IMR-90 (cell line): ENCODE measurements around the gene GATA6. TPM values are rescaled to one million over a fixed set of nuclear protein-coding genes. Genes with fewer than 3 reads are reported as not detected.

Experiments
- ATAC-seq: fragments of 200-7000 bp; cut with Tn5 transposase; 2 replicates; pipeline ENCODE4 v1.9.1; 2020; ENCODE audit warnings: low read depth, mild to moderate bottlenecking, moderate library complexity
- BruUV-seq: library from RNA; stranded (reverse); fragments of 400-500 nt; replicated peaks from 2 replicates; lab custom pipeline; 2021; lab: Mats Ljungman, UMichigan
- CTCF ChIA-PET: fragments of 300-600 bp; formaldehyde crosslinking; extraction: SDS; loops from one replicate; lab custom pipeline; 2021; ENCODE audit warnings: antibody characterized with exemption; lab: Yijun Ruan, JAX
- POLR2A ChIA-PET: fragments of 300-600 bp; sonication (Branson Sonifier 250); formaldehyde crosslinking; loops from one replicate; lab custom pipeline; 2022; ENCODE audit warnings: antibody characterized with exemption; ENCODE audit not compliant: unreplicated experiment; lab: Charles Lee
- DNase-seq: peaks from one replicate; pipeline ENCODE4 v3.0.0; 2013
- H2AFZ ChIP-seq: replicated peaks from 2 replicates; pipeline ENCODE3; 2013; ENCODE audit warnings: low read length, mild to moderate bottlenecking; ENCODE audit not compliant: poor library complexity
- H2AK5ac ChIP-seq: 2 replicates; pipeline ENCODE4 v1.6.1; 2013; ENCODE audit warnings: low read depth, low read length, inconsistent platforms
- H2AK9ac ChIP-seq: replicated peaks from 2 replicates; pipeline ENCODE3; 2013; ENCODE audit warnings: mild to moderate bottlenecking, low read depth, low read length, moderate library complexity; ENCODE audit not compliant: poor library complexity
- H2BK120ac ChIP-seq: 2 replicates; pipeline ENCODE4 v1.6.1; 2013; ENCODE audit warnings: low read depth, low read length, inconsistent platforms
- H2BK15ac ChIP-seq: 3 replicates; pipeline ENCODE4 v1.6.1; 2013; ENCODE audit warnings: low read depth, low read length, inconsistent platforms
- H2BK20ac ChIP-seq: 2 replicates; pipeline ENCODE4 v1.6.1; 2013; ENCODE audit warnings: low read depth, mild to moderate bottlenecking, inconsistent platforms, low read length, moderate library complexity
- H2BK5ac ChIP-seq: 2 replicates; pipeline ENCODE4 v1.6.1; 2013; ENCODE audit warnings: mild to moderate bottlenecking, low read depth, low read length, inconsistent platforms; ENCODE audit not compliant: poor library complexity, severe bottlenecking
- H3K14ac ChIP-seq: replicated peaks from 2 replicates; pipeline ENCODE4 v1.6.1; 2013; ENCODE audit warnings: low read depth, low read length, inconsistent platforms
- H3K18ac ChIP-seq: 2 replicates; pipeline ENCODE4 v1.6.1; 2013; ENCODE audit warnings: low read depth, low read length, control low read depth
- H3K23ac ChIP-seq: 2 replicates; pipeline ENCODE4 v1.6.1; 2013; ENCODE audit warnings: low read depth, low read length, inconsistent platforms
- H3K27ac ChIP-seq: 2 replicates; pipeline ENCODE4 v1.5.1; 2013; ENCODE audit warnings: mild to moderate bottlenecking, control low read depth, low read length; ENCODE audit not compliant: insufficient read depth
- H3K27me3 ChIP-seq: 2 replicates; pipeline ENCODE4 v1.6.1; 2013; ENCODE audit warnings: low read length; ENCODE audit not compliant: control insufficient read depth, insufficient read depth
- H3K36me3 ChIP-seq: 2 replicates; pipeline ENCODE4 v1.6.1; 2013; ENCODE audit warnings: low read length, mixed read lengths; ENCODE audit not compliant: control insufficient read depth, insufficient read depth
- H3K4ac ChIP-seq: 2 replicates; pipeline ENCODE4 v1.6.1; 2013; ENCODE audit warnings: low read depth, low read length, inconsistent platforms
- H3K4me1 ChIP-seq: 2 replicates; pipeline ENCODE4 v1.6.1; 2013; ENCODE audit warnings: low read length, mixed read lengths; ENCODE audit not compliant: control insufficient read depth, insufficient read depth
- H3K4me2 ChIP-seq: 2 replicates; pipeline ENCODE4 v1.6.1; 2013; ENCODE audit warnings: low read depth, mild to moderate bottlenecking, control low read depth, low read length, moderate library complexity
- H3K4me3 ChIP-seq: 2 replicates; pipeline ENCODE4 v1.5.1; 2013; ENCODE audit warnings: low read depth, mild to moderate bottlenecking, control low read depth, low read length, moderate library complexity; ENCODE audit not compliant: insufficient read depth
- H3K56ac ChIP-seq: 2 replicates; pipeline ENCODE4 v1.6.1; 2013; ENCODE audit warnings: low read length, inconsistent platforms; ENCODE audit not compliant: insufficient read depth; ENCODE audit errors: extremely low read depth
- H3K79me1 ChIP-seq, 2 experiments: 2 replicates each; pipeline ENCODE4 v1.6.1; 2013; ENCODE audit warnings: low read length in 2 of 2, inconsistent platforms in 1 of 2, low read depth in 1 of 2
- H3K9ac ChIP-seq: 2 replicates; pipeline ENCODE4 v1.6.1; 2013; ENCODE audit warnings: low read depth, low read length, control low read depth
- H3K9me1 ChIP-seq: 2 replicates; pipeline ENCODE4 v1.6.1; 2013; ENCODE audit warnings: low read length, inconsistent platforms; ENCODE audit not compliant: insufficient read depth
- H3K9me3 ChIP-seq: 2 replicates; pipeline ENCODE4 v1.6.1; 2013; ENCODE audit warnings: low read length; ENCODE audit not compliant: control insufficient read depth, insufficient read depth
- H4K20me1 ChIP-seq: 2 replicates; pipeline ENCODE4 v1.6.1; 2013; ENCODE audit warnings: low read length, inconsistent platforms; ENCODE audit not compliant: insufficient read depth
- H4K5ac ChIP-seq: 2 replicates; pipeline ENCODE4 v1.6.1; 2013; ENCODE audit warnings: mild to moderate bottlenecking, low read depth, low read length, control low read depth
- H4K8ac ChIP-seq, 2 experiments: 2 replicates each; pipeline ENCODE4 v1.6.1; 2013; ENCODE audit warnings: low read depth in 2 of 2, low read length in 2 of 2, control low read depth in 1 of 2, inconsistent platforms in 1 of 2
- H4K91ac ChIP-seq: 2 replicates; pipeline ENCODE4 v1.6.1; 2013; ENCODE audit warnings: low read depth, low read length, inconsistent platforms; ENCODE audit not compliant: insufficient read depth
- BHLHE40 ChIP-seq: fragments of 150-350 bp; IDR thresholded peaks from 2 replicates; pipeline ENCODE4 v1.6.1; 2016; ENCODE audit warnings: mild to moderate bottlenecking, low read depth, low read length
- CEBPB ChIP-seq: IDR thresholded peaks from 2 replicates; pipeline ENCODE4 v1.6.1; 2012; ENCODE audit warnings: low read depth, low read length, improper control_type of control experiment
- CHD1 ChIP-seq: IDR thresholded peaks from 2 replicates; pipeline ENCODE4 v1.6.1; 2012; ENCODE audit warnings: low read depth, low read length, improper control_type of control experiment
- CTCF ChIP-seq: conservative IDR thresholded peaks from 2 replicates; pipeline ENCODE4 v1.5.1; 2012; ENCODE audit warnings: mild to moderate bottlenecking, low read depth, low read length, improper control_type of control experiment
- ELK1 ChIP-seq: fragments of 150-350 bp; IDR thresholded peaks from 2 replicates; pipeline ENCODE4 v1.6.1; 2016; ENCODE audit warnings: low read depth, mild to moderate bottlenecking, low read length, moderate library complexity, borderline replicate concordance
- FOS ChIP-seq: fragments of 150-350 bp; IDR thresholded peaks from 2 replicates; pipeline ENCODE4 v1.6.1; 2016; ENCODE audit warnings: low read depth, low read length
- MAFK ChIP-seq: IDR thresholded peaks from 2 replicates; pipeline ENCODE4 v1.6.1; 2012; ENCODE audit warnings: low read depth, low read length, improper control_type of control experiment
- MAZ ChIP-seq: IDR thresholded peaks from 2 replicates; pipeline ENCODE4 v1.6.1; 2012; ENCODE audit warnings: low read depth, mild to moderate bottlenecking, low read length, improper control_type of control experiment, moderate library complexity, borderline replicate concordance
- MXI1 ChIP-seq: IDR thresholded peaks from 2 replicates; pipeline ENCODE4 v1.6.1; 2012; ENCODE audit warnings: low read depth, mild to moderate bottlenecking, low read length, moderate library complexity, borderline replicate concordance
- NFE2L2 ChIP-seq: fragments of 150-350 bp; IDR thresholded peaks from 2 replicates; pipeline ENCODE4 v1.6.1; 2016; ENCODE audit warnings: low read depth, mild to moderate bottlenecking, low read length
- POLR2A ChIP-seq: IDR thresholded peaks from 2 replicates; pipeline ENCODE4 v1.6.1; 2012; ENCODE audit warnings: mild to moderate bottlenecking, low read depth, low read length
- RAD21 ChIP-seq: IDR thresholded peaks from 2 replicates; pipeline ENCODE4 v1.6.1; 2012; ENCODE audit warnings: low read length, improper control_type of control experiment
- RCOR1 ChIP-seq: IDR thresholded peaks from 2 replicates; pipeline ENCODE4 v1.6.1; 2012; ENCODE audit warnings: mild to moderate bottlenecking, low read length, improper control_type of control experiment; ENCODE audit not compliant: insufficient replicate concordance
- RFX5 ChIP-seq: IDR thresholded peaks from 2 replicates; pipeline ENCODE4 v1.8.0; 2012; ENCODE audit warnings: low read depth, mild to moderate bottlenecking, low read length, moderate library complexity
- SMC3 ChIP-seq: fragments of 150-350 bp; IDR thresholded peaks from 2 replicates; pipeline ENCODE4 v1.6.1; 2016; ENCODE audit warnings: low read depth, mild to moderate bottlenecking, antibody characterized with exemption, low read length, moderate library complexity
- USF2 ChIP-seq: fragments of 150-350 bp; IDR thresholded peaks from 2 replicates; pipeline ENCODE4 v1.6.1; 2017; ENCODE audit warnings: mild to moderate bottlenecking, antibody characterized with exemption, low read length, low read depth
- WGBS, 2 experiments: methylation state at CpG; one replicate each; pipeline versions ENCODE4 v1.1.5 to v1.1.7; 2013; ENCODE audit warnings: missing lambda C conversion rate in 2 of 2; ENCODE audit not compliant: insufficient read length in 1 of 2; ENCODE audit errors: extremely low coverage in 2 of 2; 5-methylcytosine and 5-hydroxymethylcytosine counted together
- dilution Hi-C: fragments of 300-500 bp; cut with HindIII; formaldehyde crosslinking; loops from one replicate; pipeline ENCODE4 v1.14.3; 2018; ENCODE audit warnings: low sequenced_read_pairs; ENCODE audit not compliant: unreplicated experiment
- in situ Hi-C: fragments of 300-500 bp; cut with MboI; formaldehyde crosslinking; loops from 3 replicates; pipeline ENCODE4 v1.14.3; 2019; ENCODE audit warnings: low sequenced_read_pairs, inconsistent platforms, mixed read lengths
- intact Hi-C: fragments of 100-400 bp; cut with micrococcal nuclease; formaldehyde crosslinking; loops from 2 replicates; pipeline ENCODE4 v1.10.0; 2022
- polyA plus RNA-seq, 3 experiments: library from polyadenylated mRNA; depleted of rRNA; stranded (reverse); fragments of >200 nt; gene quantifications; 2 replicates each; pipeline ENCODE4 v1.2.3, GENCODE V29; 2012; ENCODE audit warnings: low replicate concordance in 1 of 3
- total RNA-seq: library from RNA; depleted of rRNA; stranded (reverse); fragments of >200 nt; gene quantifications from 2 replicates; pipeline ENCODE4 v1.2.3, GENCODE V29; 2012

GATA6 gene
- total and polyA plus RNA-seq, 2 of the 4 experiments (the other 2 are of a cell fraction): 2.5 to 4.0 TPM

- dilution Hi-C loops: no loop called here
- no peak overlapping the region for H2AFZ ChIP-seq
Measured at GRCh38 chr18:22153428-22153827, 16.0 kb upstream of the GATA6 start.

More at GRCh38 chr18:22153428-22153827, 16.0 kb upstream of the GATA6 start:
- TF ChIP-seq RFX5 (no peak), NFE2L2 (no peak), CEBPB (no peak), MAFK (no peak), ELK1 (no peak), USF2 (no peak), RAD21 (no peak), POLR2A (no peak), MXI1 (no peak), BHLHE40 (no peak), SMC3 (no peak), CHD1 (no peak), RCOR1 (no peak), MAZ (no peak), CTCF (no peak), FOS (no peak)
- no peak overlapping the region for H3K4ac ChIP-seq
- no peak overlapping the region for H3K14ac ChIP-seq
- no peaks in the 10 kb centered on the region for H3K9me1 ChIP-seq
- no peak overlapping the region for H3K56ac ChIP-seq
- no peak overlapping the region for H4K8ac ChIP-seq
- no TSS peak for BruUV-seq
- no peaks in the 10 kb centered on the region for H4K20me1 ChIP-seq
- no peak overlapping the region for H3K27ac ChIP-seq
- ATAC-seq (no peak), DNase-seq (no peak)
- no peak overlapping the region for H3K4me2 ChIP-seq
- no peak overlapping the region for H2BK15ac ChIP-seq
- WGBS, 2 experiments: 83% methylated on average over 1 of the region's 3 CpGs; no CpG with 5 or more reads in 1 of the 2 experiments
- no peak overlapping the region for H2AK5ac ChIP-seq
- POLR2A ChIA-PET: no interaction called here
- peaks cover 32% of the 10 kb centered on the region for H3K27me3 ChIP-seq
- H2BK5ac ChIP-seq: no peak overlapping the region
- no peak overlapping the region for H3K23ac ChIP-seq
- no peaks in the 10 kb centered on the region for H3K36me3 ChIP-seq
- no peaks in the 10 kb centered on the region for H3K9me3 ChIP-seq
- intact Hi-C loops (no loop called here), in situ Hi-C loops (no loop called here)
- no peak overlapping the region for H4K91ac ChIP-seq
- H2AK9ac ChIP-seq: no peak overlapping the region
- H3K4me1 ChIP-seq: no peaks in the 10 kb centered on the region
- no peak overlapping the region for H3K4me3 ChIP-seq
- H4K5ac ChIP-seq: no peak overlapping the region
- no peaks in the 10 kb centered on the region for H3K79me1 ChIP-seq
- no peak overlapping the region for H2BK120ac ChIP-seq
- H2BK20ac ChIP-seq: no peak overlapping the region
- no peak overlapping the region for H3K9ac ChIP-seq
- CTCF ChIA-PET: no interaction called here
- no peak overlapping the region for H3K18ac ChIP-seq
